HG03196 (cell line): ENCODE results near the gene EPHA4.

Experiments
- ATAC-seq: cut with Tn5 transposase; IDR thresholded peaks from one replicate; pipeline ENCODE4 v1.9.1; 2021; ENCODE audit not compliant: unreplicated experiment

EPHA4 gene

GRCh38 chr2:221546505-221547225 is 25.4 kb downstream of the EPHA4 start:
- no peak for ATAC-seq

DNA sequence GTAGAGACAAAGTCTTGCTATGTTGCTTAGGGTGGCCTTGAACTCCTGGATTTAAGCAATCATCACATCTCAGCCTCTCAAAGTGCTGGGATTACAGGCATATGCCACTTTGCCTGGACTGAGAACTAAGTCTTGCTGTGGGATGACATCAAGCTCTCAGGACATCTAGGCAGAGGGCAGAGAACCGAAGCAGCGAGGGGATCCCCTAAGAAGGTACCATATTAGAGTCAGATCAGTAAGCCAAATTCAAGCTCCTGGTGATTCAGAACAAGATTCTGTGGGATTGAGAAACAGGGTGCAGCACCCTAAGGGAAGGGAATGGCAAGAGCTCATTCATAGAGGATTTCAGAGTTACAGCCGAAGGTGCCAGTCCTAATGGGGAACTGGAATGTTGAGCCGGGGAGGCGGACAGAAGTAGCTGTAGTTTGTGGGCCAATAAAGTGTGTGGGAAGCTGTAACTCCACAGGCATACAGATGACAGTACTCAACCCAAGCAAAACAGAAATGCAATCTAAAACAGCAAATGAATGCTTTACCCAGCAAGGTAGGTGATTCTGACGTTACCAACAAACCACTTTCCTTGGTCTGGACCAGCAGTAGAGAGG is 30.9 kb downstream of the EPHA4 start:
- ATAC-seq: no peak

GRCh38 chr2:221539246-221539645 is 32.9 kb downstream of the EPHA4 start:
- no peak for ATAC-seq

DNA sequence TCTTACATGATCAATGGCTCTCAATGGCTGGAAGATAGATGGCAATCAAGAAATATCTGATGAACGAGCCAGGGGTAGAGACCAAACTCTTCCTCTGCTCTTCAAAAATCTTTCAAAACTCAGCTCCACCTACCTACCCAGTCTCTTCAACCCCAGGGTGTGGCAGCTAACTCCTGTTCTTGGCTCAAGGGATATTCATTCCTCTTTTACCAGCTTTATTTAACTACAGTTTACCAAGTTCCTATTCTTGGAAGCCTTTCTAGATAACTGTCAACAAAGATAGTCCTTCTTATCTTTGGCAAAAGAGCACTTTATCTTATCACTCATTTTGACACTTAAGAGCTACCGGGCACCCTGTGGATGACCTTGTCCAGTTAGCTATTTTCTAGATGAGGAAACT is 36.3 kb downstream of the EPHA4 start:
- no peak for ATAC-seq

GRCh38 chr2:221533299-221533698 is 38.8 kb downstream of the EPHA4 start:
- ATAC-seq: no peak

DNA sequence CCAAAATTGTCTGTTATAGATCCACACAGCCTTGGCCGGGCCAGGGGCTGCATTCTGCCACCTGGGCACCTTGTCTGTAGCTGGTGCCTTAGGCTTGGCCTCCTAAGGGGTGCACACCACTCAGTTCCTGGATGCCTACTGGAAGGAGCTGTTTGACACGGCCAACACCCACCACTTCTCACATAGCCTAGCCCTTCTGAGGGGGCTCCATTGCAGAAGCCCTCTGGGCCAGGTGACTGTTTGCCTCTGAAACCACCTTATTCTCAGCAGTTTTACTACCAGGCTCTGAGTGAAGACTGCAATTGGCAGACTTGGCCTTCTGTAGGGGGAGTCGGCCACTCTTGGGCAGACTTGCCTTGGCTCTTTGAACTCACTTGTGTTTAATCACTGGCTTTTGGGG is 39.5 kb downstream of the EPHA4 start:
- ATAC-seq: no peak

DNA sequence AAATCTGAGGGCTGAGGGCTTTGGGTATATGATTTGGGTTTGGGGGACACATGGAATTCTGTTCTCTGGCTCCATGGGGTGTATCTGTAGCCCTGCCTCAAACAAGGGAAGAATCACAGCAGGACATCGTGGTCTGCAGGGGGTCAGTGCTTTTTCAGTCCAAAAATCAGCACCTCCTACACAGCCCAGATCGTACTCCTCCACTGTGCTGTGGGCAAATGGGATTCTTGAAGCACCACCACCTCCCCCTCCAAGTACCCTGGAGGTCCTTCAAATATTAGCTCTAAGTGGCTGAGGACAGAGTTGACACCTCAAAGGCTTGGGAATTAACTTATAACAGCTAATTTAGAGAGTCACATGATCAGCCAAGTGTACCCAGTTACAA is 41.5 kb downstream of the EPHA4 start:
- no peak for ATAC-seq

DNA sequence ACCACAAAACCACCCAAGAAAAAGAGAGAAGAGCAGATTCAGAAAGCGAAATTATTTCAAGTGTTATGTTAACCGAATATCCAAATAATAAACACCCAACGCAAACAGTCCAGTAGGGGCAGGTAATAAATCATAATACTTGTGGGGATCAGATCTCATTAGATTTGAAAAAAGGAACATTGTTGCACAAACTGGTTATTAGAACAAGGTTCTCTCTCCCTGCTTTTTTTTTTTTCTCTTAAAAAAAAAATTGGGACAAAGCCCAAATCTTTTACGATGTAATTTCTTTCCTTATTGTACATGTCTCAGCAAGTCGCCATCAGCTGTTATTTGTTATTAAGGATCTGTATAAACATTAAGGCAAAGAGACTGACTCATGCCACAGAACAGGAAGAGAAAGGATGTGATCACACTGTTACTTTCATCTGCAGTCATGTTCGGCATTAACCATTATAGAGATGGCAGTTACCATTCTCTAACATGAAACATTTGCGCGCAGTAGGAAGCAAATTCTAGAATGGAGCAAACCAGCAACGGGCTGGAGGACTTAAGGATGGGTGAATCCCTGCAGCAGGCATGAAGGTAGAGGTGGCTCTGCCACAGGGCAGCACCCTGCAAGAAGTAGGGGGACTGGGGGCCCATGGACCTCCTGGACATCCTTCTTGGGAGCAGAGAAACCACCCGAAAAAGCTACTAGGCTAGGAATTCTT is 42.0 kb downstream of the EPHA4 start:
- ATAC-seq: no peak

- ATAC-seq: no peak
Measured at GRCh38 chr2:221529177-221529942, 42.7 kb downstream of the EPHA4 start.

DNA sequence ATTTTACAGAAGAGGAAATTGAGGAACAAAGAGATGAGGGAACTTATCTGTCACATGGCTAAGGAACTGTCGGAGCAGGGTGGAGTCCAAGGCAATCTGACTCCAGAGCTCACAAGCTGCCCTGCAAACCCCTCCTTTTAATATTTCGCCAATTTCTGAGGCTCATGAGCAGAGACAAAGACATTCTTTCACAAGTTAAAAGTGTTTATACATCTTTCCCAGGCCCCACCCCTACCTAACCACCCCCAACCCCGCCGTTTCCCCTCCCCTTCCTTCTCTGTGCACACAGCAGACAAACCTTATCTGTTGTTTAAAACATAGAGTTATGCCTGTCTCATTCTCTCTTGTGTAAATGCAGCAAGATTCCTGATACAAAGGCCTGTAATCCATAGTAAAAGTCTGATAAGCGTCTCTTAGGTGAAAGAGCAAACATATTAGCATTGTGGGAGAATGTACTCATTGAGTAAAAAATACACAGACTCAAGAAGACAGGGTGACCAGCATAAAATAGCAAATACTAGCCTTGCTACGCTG is 44.3 kb downstream of the EPHA4 start:
- ATAC-seq: no peak

DNA sequence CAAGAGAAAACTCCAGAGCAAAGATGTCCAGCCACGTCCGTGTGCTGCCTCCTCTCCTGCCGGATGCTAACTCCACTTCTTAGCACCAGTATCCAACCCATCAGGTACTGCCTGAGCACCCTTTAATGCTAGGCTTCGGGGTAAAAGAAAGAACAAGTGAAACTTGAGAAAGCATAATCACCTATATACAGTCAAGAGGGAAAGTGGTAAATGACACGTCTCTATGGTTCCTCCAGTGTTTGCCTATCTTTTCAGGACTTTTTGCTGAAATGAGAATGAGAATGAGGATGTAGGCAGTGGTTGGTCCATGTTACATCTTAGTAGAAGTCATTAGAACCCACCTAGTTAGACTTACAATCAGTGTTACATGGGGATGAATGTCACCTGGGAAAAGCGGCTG is 47.9 kb downstream of the EPHA4 start:
- no peak for ATAC-seq

GRCh38 chr2:221521233-221521845 is 50.8 kb downstream of the EPHA4 start:
- no peak for ATAC-seq

DNA sequence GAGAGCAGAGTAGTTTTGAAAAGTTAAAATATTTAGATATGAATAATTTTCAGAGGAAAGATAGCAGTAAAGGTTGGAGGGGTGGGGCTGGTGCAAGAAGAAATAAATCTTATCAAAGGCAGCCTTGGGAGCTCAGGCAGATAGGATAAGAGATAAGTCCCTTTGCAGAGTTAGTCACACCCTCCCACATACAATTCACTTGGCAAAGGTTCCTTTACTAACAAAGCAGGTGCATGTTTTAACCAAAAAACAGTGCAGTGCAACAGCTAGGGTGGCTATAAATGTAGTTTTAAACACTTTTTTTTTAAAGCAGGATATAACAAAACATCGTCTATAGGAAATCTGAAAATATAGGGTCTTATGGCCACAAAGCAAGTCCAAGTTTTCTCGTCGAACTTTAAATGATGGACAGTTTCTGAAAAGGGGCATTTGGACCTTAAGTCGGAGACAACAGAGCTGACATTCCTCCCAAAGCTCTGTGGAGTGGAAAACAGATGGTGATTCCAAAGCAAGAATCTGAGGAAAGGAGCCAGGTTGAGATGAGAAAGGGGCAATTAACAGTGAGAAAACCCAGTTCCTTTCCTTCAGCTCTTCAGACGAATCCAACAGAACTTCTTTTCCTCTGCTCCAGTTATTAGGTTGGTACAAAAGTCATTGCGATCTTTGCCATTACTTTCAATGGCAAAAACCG is 53.0 kb downstream of the EPHA4 start:
- no peak for ATAC-seq

DNA sequence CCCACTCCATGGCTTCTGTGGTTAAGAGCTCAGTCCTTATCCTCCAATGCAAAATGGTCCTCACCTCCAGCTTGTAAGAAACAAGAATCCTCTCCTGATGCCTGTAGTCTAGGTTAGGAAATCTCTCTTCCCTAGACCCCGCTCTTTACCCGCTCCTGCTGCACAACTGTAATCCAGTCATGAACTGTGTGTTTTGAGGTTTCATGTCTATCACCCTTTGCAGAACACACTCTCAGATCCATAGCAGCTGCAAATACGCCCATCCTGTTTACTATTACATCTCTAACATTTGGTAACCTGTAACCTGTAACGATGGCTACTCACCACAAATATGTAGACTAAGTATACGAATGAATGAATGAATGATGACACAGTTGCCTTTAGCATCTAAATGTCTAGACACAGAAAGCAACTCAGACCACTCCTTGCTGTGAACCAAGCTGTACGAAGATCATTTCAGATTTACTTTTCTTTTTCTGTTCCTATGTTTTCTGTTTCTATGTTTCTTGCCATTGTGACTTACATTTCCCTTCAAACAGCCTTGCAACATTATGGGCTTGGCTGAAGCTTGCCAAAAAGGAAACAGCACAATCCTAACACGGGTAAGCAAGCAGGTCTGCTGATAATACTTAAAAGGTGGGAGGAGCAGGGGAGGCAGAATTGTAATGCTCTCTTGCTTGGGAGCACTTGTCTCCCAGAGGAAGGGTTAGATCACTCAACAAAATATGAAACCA is 53.7 kb downstream of the EPHA4 start:
- peak; percentile 62 for ATAC-seq

GRCh38 chr2:221517696-221518151 is 54.4 kb downstream of the EPHA4 start:
- ATAC-seq: peak; percentile 94

DNA sequence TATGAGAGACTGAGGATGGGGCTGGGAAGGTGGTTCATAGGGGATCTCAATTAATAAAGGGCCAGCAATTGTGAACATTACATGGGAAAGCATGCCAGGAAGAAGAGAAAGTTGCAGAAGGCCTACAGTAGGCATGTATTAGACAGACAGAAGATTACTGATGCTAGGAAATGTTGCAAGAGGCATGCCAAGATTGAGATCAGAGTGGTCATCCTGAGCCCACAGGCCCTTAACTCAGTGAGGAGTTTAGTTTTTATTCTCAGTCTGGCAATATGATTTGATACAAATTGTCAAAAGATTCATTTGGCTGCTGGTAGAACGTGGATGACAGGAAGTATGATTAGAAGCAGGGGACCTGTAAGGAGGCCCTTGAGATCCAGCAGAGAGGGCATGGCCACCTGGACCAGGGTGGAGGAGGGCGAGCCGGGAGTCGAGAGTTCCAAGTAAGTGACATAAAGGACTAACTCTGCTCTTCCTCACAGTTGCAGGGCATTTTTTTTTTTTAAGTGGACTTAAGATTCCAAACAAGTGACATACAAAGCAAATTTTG is 54.9 kb downstream of the EPHA4 start:
- no peak for ATAC-seq

DNA sequence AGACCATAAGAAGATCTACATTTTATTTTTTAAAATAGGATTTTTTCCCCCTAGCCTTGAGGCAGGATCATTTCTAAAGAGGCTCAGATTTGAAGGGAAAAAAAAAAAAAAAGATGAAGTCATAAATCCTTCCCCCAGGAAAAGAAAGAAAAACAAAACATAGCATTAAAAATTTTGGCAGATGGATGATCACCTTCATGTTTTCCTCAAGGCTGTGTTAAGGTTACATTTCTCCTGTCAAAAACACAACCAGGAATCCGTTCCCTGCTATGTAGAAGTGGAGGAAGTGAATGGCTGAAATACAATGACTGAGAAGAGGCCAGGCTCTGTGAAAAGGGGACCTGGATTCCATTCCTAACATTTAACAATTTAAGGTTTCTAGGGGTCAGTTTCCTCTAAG is 56.2 kb downstream of the EPHA4 start:
- no peak for ATAC-seq

DNA sequence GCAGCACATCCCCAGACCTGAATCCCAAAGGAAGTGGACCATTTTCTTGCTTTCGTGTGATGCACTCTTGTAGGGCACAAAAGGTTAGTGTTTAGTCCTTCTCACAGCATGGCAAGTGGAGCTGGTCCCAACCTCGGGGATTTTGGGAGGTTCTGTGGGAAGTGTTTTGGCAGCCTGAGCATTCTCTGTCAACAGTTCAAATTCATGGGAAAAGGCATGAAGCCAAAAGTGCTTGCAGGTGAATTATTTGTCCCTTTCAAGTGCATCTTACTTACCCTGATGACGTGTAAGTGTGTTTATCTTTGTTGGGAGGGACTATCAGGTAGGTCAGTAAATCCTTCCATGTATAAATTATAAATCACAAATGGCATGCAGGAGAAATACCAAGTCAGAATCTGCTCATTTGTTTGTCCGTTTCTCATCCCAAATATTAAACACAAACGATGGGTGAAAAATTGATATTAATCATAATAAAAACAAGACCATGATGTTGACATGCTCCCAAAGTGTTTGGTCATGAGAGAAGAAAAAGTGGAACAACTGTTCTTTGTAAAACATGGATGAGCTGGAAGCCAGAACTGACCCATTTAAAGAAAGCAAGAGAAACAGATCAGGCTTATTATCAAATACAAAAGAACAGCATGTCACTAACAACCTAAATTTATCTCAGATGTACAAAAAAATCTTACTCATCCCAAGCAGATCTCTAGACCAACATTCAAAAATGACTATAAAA is 57.6 kb downstream of the EPHA4 start:
- no peak for ATAC-seq

- no peak for ATAC-seq
Measured at GRCh38 chr2:221513232-221513631, 58.9 kb downstream of the EPHA4 start.
